H7 (cell line): ENCODE data around the gene PTPRM. TPM values are rescaled to one million over a fixed set of nuclear protein-coding genes. Genes with fewer than 3 reads are reported as not detected.

Experiments
- DNase-seq: peaks from one replicate; pipeline ENCODE4 v3.0.0; 2012
- H3K27me3 ChIP-seq: 2 replicates; pipeline ENCODE4 v1.6.0; 2011; ENCODE audit warnings: mild to moderate bottlenecking, low read length; ENCODE audit not compliant: control insufficient read depth, insufficient read depth
- H3K36me3 ChIP-seq: replicated peaks from 2 replicates; pipeline ENCODE4 v1.5.1; 2011; ENCODE audit warnings: low read length; ENCODE audit not compliant: control insufficient read depth, insufficient read depth
- H3K4me3 ChIP-seq: 2 replicates; pipeline ENCODE4 v1.5.1; 2011; ENCODE audit warnings: low read depth, mild to moderate bottlenecking, control low read depth, low read length, moderate library complexity; ENCODE audit not compliant: insufficient read depth
- total RNA-seq: library from RNA; depleted of rRNA; stranded (reverse); fragments of >200 nt; shearing (Covaris generic); gene quantifications from 2 replicates; pipeline ENCODE4 v1.2.3, GENCODE V29; 2014

Gene PTPRM
- total RNA-seq, 1 experiment from 2014 or later, result 14.4 TPM

DNA sequence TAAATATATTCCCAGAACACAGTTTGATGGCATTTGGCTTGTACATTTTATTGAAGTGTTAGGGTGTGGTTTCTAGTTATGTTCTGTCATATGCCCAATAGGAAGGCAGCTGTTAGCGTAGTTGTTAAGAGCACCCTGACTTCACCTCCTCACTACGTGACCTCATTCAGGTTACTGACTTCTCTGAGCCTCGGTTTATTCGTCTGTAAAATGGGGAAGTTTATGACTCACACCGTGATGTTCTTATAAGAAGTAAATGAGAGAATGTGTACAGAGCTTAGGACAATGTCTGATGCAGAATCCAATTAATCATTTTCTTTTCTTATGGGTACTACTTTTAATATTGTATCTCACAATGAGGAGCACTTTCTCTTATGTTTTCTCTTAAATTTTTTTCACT lies 226.0 kb downstream of the PTPRM start:
- no peaks in the 10 kb centered on the region for H3K27me3 ChIP-seq
- no peak overlapping the region for H3K4me3 ChIP-seq
- H3K36me3 ChIP-seq, result no peaks in the 10 kb centered on the region
- no peak for DNase-seq

GRCh38 chr18:7803956-7804469 lies 236.9 kb downstream of the PTPRM start:
- H3K27me3 ChIP-seq, result no peaks in the 10 kb centered on the region
- H3K36me3 ChIP-seq, result no peaks in the 10 kb centered on the region
- DNase-seq, result no peak
- H3K4me3 ChIP-seq, result no peak overlapping the region

DNA sequence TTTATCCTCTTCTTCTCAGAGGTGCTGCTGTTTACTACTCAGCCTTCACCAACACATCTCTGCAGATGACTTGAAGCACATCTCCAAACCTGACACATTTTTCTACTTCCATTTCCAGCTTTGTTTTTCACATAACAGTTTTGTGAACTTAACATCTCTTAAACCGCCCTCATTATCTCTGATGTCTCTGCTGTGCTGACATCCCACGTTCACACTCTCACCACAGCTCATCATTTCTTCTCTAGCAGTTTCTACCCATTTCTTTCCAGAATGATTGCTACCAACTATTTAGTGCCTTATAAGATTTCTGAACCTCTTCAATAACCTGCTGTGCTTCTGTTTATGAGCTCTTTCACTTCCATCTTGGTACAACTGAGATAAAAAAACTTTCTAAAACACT lies 238.0 kb downstream of the PTPRM start:
- DNase-seq, result no peak
- H3K27me3 ChIP-seq, result no peaks in the 10 kb centered on the region
- no peak overlapping the region for H3K4me3 ChIP-seq
- no peaks in the 10 kb centered on the region for H3K36me3 ChIP-seq

- H3K27me3 ChIP-seq, result no peaks in the 10 kb centered on the region
- no peaks in the 10 kb centered on the region for H3K36me3 ChIP-seq
- no peak for DNase-seq
- H3K4me3 ChIP-seq, result no peak overlapping the region
Observed at GRCh38 chr18:7805880-7806279, 238.8 kb downstream of the PTPRM start.

- H3K27me3 ChIP-seq, result no peaks in the 10 kb centered on the region
- H3K36me3 ChIP-seq, result no peaks in the 10 kb centered on the region
- DNase-seq, result no peak
- H3K4me3 ChIP-seq, result no peak overlapping the region
Observed at GRCh38 chr18:7807936-7808453, 240.9 kb downstream of the PTPRM start.

- H3K4me3 ChIP-seq, result no peak overlapping the region
- no peaks in the 10 kb centered on the region for H3K27me3 ChIP-seq
- DNase-seq, result no peak
- H3K36me3 ChIP-seq, result no peaks in the 10 kb centered on the region
Observed at GRCh38 chr18:7808992-7809391, 241.9 kb downstream of the PTPRM start.

DNA sequence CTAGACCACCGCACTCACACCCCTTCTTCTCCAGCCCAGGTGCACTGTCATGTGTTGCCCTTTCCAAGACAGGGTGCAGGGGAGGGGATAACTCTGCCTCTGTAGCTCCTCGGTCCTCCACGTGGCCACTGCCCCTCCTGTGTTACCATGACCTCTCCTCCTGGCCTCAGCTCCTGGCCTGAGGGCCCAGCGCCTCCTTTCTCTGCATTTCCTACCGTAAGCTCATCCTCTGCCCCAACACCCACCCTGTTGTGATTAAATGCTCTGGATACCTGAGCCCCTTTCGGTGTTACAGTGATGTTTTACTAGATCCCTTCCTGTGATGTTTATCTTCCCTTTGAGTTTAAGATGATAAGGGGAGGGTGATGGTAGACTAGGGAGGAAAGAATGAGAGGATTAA lies 242.3 kb downstream of the PTPRM start:
- no peaks in the 10 kb centered on the region for H3K27me3 ChIP-seq
- no peak overlapping the region for H3K4me3 ChIP-seq
- DNase-seq, result no peak
- H3K36me3 ChIP-seq, result no peaks in the 10 kb centered on the region

GRCh38 chr18:7809978-7810377 lies 242.9 kb downstream of the PTPRM start:
- H3K4me3 ChIP-seq, result no peak overlapping the region
- DNase-seq, result no peak
- H3K36me3 ChIP-seq, result no peaks in the 10 kb centered on the region
- no peaks in the 10 kb centered on the region for H3K27me3 ChIP-seq

GRCh38 chr18:7812431-7813063 lies 245.4 kb downstream of the PTPRM start:
- DNase-seq, result no peak
- H3K4me3 ChIP-seq, result no peak overlapping the region
- H3K36me3 ChIP-seq, result no peaks in the 10 kb centered on the region
- H3K27me3 ChIP-seq, result no peaks in the 10 kb centered on the region

DNA sequence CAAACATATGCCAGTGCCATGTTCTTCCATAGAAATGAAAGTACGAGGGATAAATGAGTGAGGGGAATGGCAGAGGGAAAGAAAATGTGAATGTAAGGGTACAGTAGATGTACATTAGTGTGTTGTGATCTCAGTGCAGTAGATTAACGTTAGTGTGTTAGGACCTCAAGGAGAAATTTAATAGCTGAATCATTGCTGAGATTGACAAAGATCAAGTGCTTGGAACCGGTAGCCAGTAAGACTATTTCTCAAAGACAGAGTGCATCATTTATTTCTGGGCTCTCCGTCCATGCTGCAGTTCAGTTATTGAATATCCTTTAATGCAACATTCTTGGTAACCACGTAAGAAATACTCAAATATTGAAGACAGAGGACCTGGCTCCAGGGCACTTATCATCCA lies 246.0 kb downstream of the PTPRM start:
- Histone ChIP-seq H3K27me3 (no peaks in the 10 kb centered on the region), H3K4me3 (no peak overlapping the region), H3K36me3 (no peaks in the 10 kb centered on the region)
- no peak for DNase-seq

- no peak overlapping the region for H3K4me3 ChIP-seq
- H3K36me3 ChIP-seq, result no peaks in the 10 kb centered on the region
- no peaks in the 10 kb centered on the region for H3K27me3 ChIP-seq
- DNase-seq, result no peak
Observed at GRCh38 chr18:7814754-7815315, 247.7 kb downstream of the PTPRM start.

DNA sequence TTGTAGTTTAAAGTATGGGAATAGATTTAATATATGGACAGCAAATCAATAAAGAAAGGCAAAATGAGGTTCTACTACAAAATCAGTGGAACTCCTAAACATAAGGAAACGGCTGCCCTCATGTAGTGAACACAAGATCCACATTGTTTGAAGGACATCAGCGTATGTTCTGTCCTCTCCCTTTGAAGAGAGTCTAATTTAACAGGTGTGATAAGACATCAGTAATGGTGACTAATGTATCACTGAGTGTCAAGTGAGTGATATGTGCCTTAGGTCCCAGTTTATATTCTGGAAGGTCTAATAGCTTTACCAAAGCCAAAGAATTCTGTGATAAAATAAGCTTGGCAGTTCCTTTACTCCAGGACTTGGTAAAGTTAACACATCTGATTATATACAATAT lies 248.7 kb downstream of the PTPRM start:
- DNase-seq, result no peak
- no peaks in the 10 kb centered on the region for H3K27me3 ChIP-seq
- H3K4me3 ChIP-seq, result no peak overlapping the region
- no peaks in the 10 kb centered on the region for H3K36me3 ChIP-seq

DNA sequence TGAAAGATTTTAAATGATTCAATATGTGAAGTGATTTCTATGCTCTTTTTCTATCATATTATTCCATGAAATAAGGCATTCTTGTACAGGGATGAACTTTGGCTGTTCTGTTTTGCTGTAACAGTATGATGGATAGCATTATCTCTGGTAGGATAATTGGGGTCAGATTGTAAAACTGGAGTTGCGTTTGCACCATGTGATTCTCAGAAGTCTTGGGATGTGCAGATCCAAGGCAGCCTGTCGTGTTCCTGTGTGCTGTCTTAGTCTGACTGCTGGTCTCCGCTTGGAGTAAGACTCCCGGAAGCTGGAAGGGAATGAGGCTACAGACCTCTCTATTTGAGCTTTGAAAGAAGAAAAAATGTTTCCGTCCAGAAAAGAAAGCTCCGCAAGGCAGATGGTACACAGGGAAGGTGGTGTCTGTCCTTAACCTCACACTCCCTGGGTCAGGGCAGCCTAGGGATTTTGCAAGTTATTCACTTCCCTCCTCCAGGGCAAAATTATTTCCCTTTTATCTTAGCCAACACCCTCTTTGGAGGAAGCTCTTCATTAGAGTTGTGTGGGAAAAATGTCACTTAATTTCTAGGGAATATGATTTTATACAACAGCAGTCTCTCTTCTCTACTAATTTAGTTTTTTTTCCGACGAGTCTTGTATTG lies 250.6 kb downstream of the PTPRM start:
- Histone ChIP-seq H3K36me3 (no peaks in the 10 kb centered on the region), H3K27me3 (no peaks in the 10 kb centered on the region), H3K4me3 (no peak overlapping the region)
- no peak for DNase-seq

GRCh38 chr18:7821784-7822183 lies 254.7 kb downstream of the PTPRM start:
- no peaks in the 10 kb centered on the region for H3K27me3 ChIP-seq
- no peaks in the 10 kb centered on the region for H3K36me3 ChIP-seq
- DNase-seq, result no peak
- H3K4me3 ChIP-seq, result no peak overlapping the region
